Liver (tissue), 9 donors: Measurements from ENCODE around the gene PAQR9. TPM values are rescaled to one million over a fixed set of nuclear protein-coding genes. Genes with fewer than 3 reads are reported as not detected.

Source experiments
- DNase-seq: peaks from one replicate; pipeline ENCODE4 v3.0.0-alpha.2; 2017; ENCODE audit warnings: low spot score
- H3K27ac ChIP-seq, 2 donors: one replicate each; pipeline ENCODE4 v1.7.0; 2013; ENCODE audit warnings: inconsistent platforms in 2 of 2, low read length in 2 of 2, control low read depth in 1 of 2, low read depth in 1 of 2, mild to moderate bottlenecking in 1 of 2
- H3K27me3 ChIP-seq, 4 donors: one replicate each; pipeline versions ENCODE4 v1.6.1 to v1.7.0; 2013; ENCODE audit warnings: low read length in 3 of 4, inconsistent platforms in 1 of 4, mild to moderate bottlenecking in 1 of 4, moderate library complexity in 1 of 4; ENCODE audit not compliant: control insufficient read depth in 4 of 4, insufficient read depth in 4 of 4
- H3K36me3 ChIP-seq, 4 donors: one replicate each; pipeline versions ENCODE4 v1.6.1 to v1.7.0; 2013; ENCODE audit warnings: low read length in 3 of 4, mild to moderate bottlenecking in 3 of 4, low read depth in 1 of 4, moderate library complexity in 1 of 4; ENCODE audit not compliant: control insufficient read depth in 4 of 4, insufficient read depth in 3 of 4
- H3K4me1 ChIP-seq, 4 donors: one replicate each; pipeline versions ENCODE4 v1.6.1 to v1.7.0; 2013; ENCODE audit warnings: low read length in 3 of 4, mild to moderate bottlenecking in 3 of 4, moderate library complexity in 1 of 4; ENCODE audit not compliant: control insufficient read depth in 4 of 4, insufficient read depth in 4 of 4
- H3K4me3 ChIP-seq, 3 donors: one replicate each; pipeline versions ENCODE4 v1.6.1 to v1.7.0; 2013; ENCODE audit warnings: low read length in 3 of 3, control low read depth in 1 of 3, low read depth in 1 of 3, mild to moderate bottlenecking in 1 of 3
- H3K9ac ChIP-seq, 2 donors: one replicate each; pipeline ENCODE4 v1.7.0; 2013; ENCODE audit warnings: low read length in 2 of 2, mild to moderate bottlenecking in 2 of 2, moderate library complexity in 2 of 2, control low read depth in 1 of 2, low read depth in 1 of 2
- H3K9me3 ChIP-seq, 4 donors: one replicate each; pipeline versions ENCODE4 v1.6.1 to v1.7.0; 2013; ENCODE audit warnings: low read length in 3 of 4; ENCODE audit not compliant: control insufficient read depth in 4 of 4
- ATF3 ChIP-seq: IDR thresholded peaks from 2 replicates; pipeline ENCODE4 v1.6.1; 2016; ENCODE audit warnings: antibody characterized with exemption
- CTCF ChIP-seq: fragments of 150-350 bp; IDR thresholded peaks from 2 replicates; pipeline ENCODE4 v1.5.1; 2017; ENCODE audit warnings: improper control_type of control experiment, low read depth, low read length; ENCODE audit not compliant: missing input control
- EGR1 ChIP-seq, 2 donors: IDR thresholded peaks; 2 replicates each; pipeline ENCODE4 v1.6.1; 2016 to 2018; ENCODE audit warnings: antibody characterized with exemption in 2 of 2, low read depth in 2 of 2
- FOXA1 ChIP-seq: IDR thresholded peaks from 2 replicates; pipeline ENCODE4 v1.6.1; 2016; ENCODE audit warnings: antibody characterized with exemption
- FOXA2 ChIP-seq: IDR thresholded peaks from 2 replicates; pipeline ENCODE4 v1.6.1; 2016; ENCODE audit warnings: antibody characterized with exemption
- GABPA ChIP-seq, 2 donors: IDR thresholded peaks in 1 of 2; conservative IDR thresholded peaks in 1 of 2; 2 replicates each; pipeline ENCODE4 v1.6.1; 2016; ENCODE audit warnings: antibody characterized with exemption in 2 of 2, mild to moderate bottlenecking in 1 of 2, moderate library complexity in 1 of 2
- HNF4A ChIP-seq, 2 donors: conservative IDR thresholded peaks; 2 replicates each; pipeline ENCODE4 v1.6.1; 2016; ENCODE audit warnings: antibody characterized with exemption in 2 of 2, mild to moderate bottlenecking in 2 of 2
- HNF4G ChIP-seq: IDR thresholded peaks from 2 replicates; pipeline ENCODE4 v1.6.1; 2016; ENCODE audit warnings: antibody characterized with exemption
- JUND ChIP-seq, 2 donors: IDR thresholded peaks; 2 replicates each; pipeline ENCODE4 v1.6.1; 2016; ENCODE audit warnings: antibody characterized with exemption in 2 of 2
- MAX ChIP-seq: IDR thresholded peaks from 2 replicates; pipeline ENCODE4 v1.6.1; 2016; ENCODE audit warnings: antibody characterized with exemption
- NR2F2 ChIP-seq: IDR thresholded peaks from 2 replicates; pipeline ENCODE4 v1.6.1; 2016; ENCODE audit warnings: antibody characterized with exemption
- RAD21 ChIP-seq, 2 donors: IDR thresholded peaks; 2 replicates each; pipeline ENCODE4 v1.6.1; 2016; ENCODE audit warnings: antibody characterized with exemption in 2 of 2, mild to moderate bottlenecking in 2 of 2
- REST ChIP-seq: IDR thresholded peaks from 2 replicates; pipeline ENCODE4 v1.6.1; 2016; ENCODE audit warnings: antibody characterized with exemption, mild to moderate bottlenecking
- RXRA ChIP-seq, 2 donors: IDR thresholded peaks; 2 replicates each; pipeline ENCODE4 v1.6.1; 2017 to 2018; ENCODE audit warnings: antibody characterized with exemption in 2 of 2, mild to moderate bottlenecking in 1 of 2
- SP1 ChIP-seq: IDR thresholded peaks from 2 replicates; pipeline ENCODE4 v1.6.1; 2018; ENCODE audit warnings: antibody characterized with exemption, mild to moderate bottlenecking
- TAF1 ChIP-seq: conservative IDR thresholded peaks from 2 replicates; pipeline ENCODE4 v1.6.1; 2016; ENCODE audit warnings: antibody characterized with exemption, mild to moderate bottlenecking
- YY1 ChIP-seq: IDR thresholded peaks from 2 replicates; pipeline ENCODE4 v1.6.1; 2016; ENCODE audit warnings: antibody characterized with exemption, mild to moderate bottlenecking
- ZBTB33 ChIP-seq: IDR thresholded peaks from 2 replicates; pipeline ENCODE4 v1.6.1; 2016; ENCODE audit warnings: antibody characterized with exemption
- WGBS: extraction: QIAGEN DNeasy Blood & Tissue Kit; methylation state at CpG from one replicate; pipeline ENCODE4 v1.1.7; 2013; 5-methylcytosine and 5-hydroxymethylcytosine counted together
- polyA plus RNA-seq, 2 donors: library from polyadenylated mRNA; stranded (reverse) in 1 of 2; unstranded in 1 of 2; fragments of 200-250 nt in 1 of 2; fragments of >200 nt in 1 of 2; fragmentation: Nextera tagmentation in 1 of 2; extraction: Ambion mirVana in 1 of 2; gene quantifications; one replicate each; pipeline versions ENCODE4 v1.2.1 to v1.2.3, GENCODE V29; 2013 to 2015
- total RNA-seq, 2 donors: library from RNA; depleted of rRNA; stranded (reverse); fragments of >200 nt; gene quantifications; one replicate each; pipeline ENCODE4 v1.2.3, GENCODE V29; 2014
- donor health status: healthy.
- donor health status: healthy.
- donor health status: healthy.
- donor health status: healthy.
- donor health status: healthy.

The PAQR9 gene
- total and polyA plus RNA-seq, 4 donors: 3.6 to 24.3 (median 12.6) TPM

- no peak for DNase-seq
Observed at GRCh38 chr3:143001034-143001368, 37.5 kb upstream of the PAQR9 start.

GRCh38 chr3:143000528-143000927, 37.1 kb upstream of the PAQR9 start:
- peak overlapping the region; percentile 80 to 91 for H3K9ac ChIP-seq
- H3K4me1 ChIP-seq: peaks cover 5 to 28% (median 24%) of the 10 kb centered on the region in 4 donors
- peak; percentile 11 for TF ChIP-seq ATF3
- TF ChIP-seq FOXA2: no peak
- no peak for TF ChIP-seq RXRA (IDR thresholded peaks at IDR 0.05)
- TF ChIP-seq GABPA (IDR thresholded peaks at IDR 0.05 in 1 of 2, conservative IDR thresholded peaks at IDR 0.05 in 1 of 2): no peak
- no peak for DNase-seq
- H3K36me3 ChIP-seq: no peaks in the 10 kb centered on the region
- no peaks in the 10 kb centered on the region for H3K9me3 ChIP-seq
- H3K4me3 ChIP-seq: peak overlapping the region; percentile 84 to 98 (median 89)
- H3K27me3 ChIP-seq: no peaks in the 10 kb centered on the region
- H3K27ac ChIP-seq: peak overlapping the region; percentile 85 to 89
- 19% methylated on average over 10 of the region's 10 CpGs for WGBS

More at GRCh38 chr3:143001034-143001368, 37.5 kb upstream of the PAQR9 start:
- Histone ChIP-seq H3K9ac (peak overlapping the region; percentile 80 to 91), H3K4me1 (peaks cover 5 to 30% (median 25%) of the 10 kb centered on the region in 4 donors), H3K36me3 (no peaks in the 10 kb centered on the region), H3K4me3 (peak overlapping the region; percentile 84 to 98 (median 89)), H3K9me3 (no peaks in the 10 kb centered on the region), H3K27ac (peak overlapping the region; percentile 85 to 89), H3K27me3 (no peaks in the 10 kb centered on the region)
- TF ChIP-seq EGR1 (IDR thresholded peaks at IDR 0.05; ENCODE audit: low read depth in 2 of 2) (no peak), RAD21 (IDR thresholded peaks at IDR 0.05) (no peak), CTCF (no peak), RXRA (IDR thresholded peaks at IDR 0.05) (no peak), GABPA (IDR thresholded peaks at IDR 0.05 in 1 of 2, conservative IDR thresholded peaks at IDR 0.05 in 1 of 2) (no peak)
- WGBS: under 1% methylated on average over 15 of the region's 15 CpGs

- Histone ChIP-seq H3K9me3 (no peaks in the 10 kb centered on the region), H3K36me3 (no peaks in the 10 kb centered on the region), H3K27ac (no peak overlapping the region), H3K9ac (no peak overlapping the region), H3K27me3 (no peaks in the 10 kb centered on the region), H3K4me1 (peaks cover 5 to 28% (median 23%) of the 10 kb centered on the region in 4 donors), H3K4me3 (no peak overlapping the region)
- no peak for DNase-seq
- 93% methylated on average over 4 of the region's 4 CpGs for WGBS
- no peak for TF ChIP-seq FOXA1
- no peak for TF ChIP-seq RXRA (IDR thresholded peaks at IDR 0.05)
- TF ChIP-seq RAD21 (IDR thresholded peaks at IDR 0.05): no peak
- no peak for TF ChIP-seq NR2F2
- TF ChIP-seq MAX: no peak
- TF ChIP-seq REST: no peak
- TF ChIP-seq HNF4A (conservative IDR thresholded peaks at IDR 0.05): no peak
- TF ChIP-seq GABPA (IDR thresholded peaks at IDR 0.05 in 1 of 2, conservative IDR thresholded peaks at IDR 0.05 in 1 of 2): no peak
- no peak for TF ChIP-seq YY1
- TF ChIP-seq ZBTB33: no peak
- TF ChIP-seq EGR1 (IDR thresholded peaks at IDR 0.05; ENCODE audit: low read depth in 2 of 2): no peak
- no peak for TF ChIP-seq TAF1
- no peak for TF ChIP-seq JUND (IDR thresholded peaks at IDR 0.05)
- no peak for TF ChIP-seq ATF3
- TF ChIP-seq HNF4G: no peak
- no peak for TF ChIP-seq FOXA2
- no peak for TF ChIP-seq SP1
Observed at GRCh38 chr3:142999881-143000280, 36.4 kb upstream of the PAQR9 start.
